ENCODE results near the gene GRK3.
"Not testable (repeated sequence)": the region's sequence is repeated elsewhere in the genome, so short reads cannot be mapped to it uniquely, and the experiment has no call there.

GRK3 gene

DNA sequence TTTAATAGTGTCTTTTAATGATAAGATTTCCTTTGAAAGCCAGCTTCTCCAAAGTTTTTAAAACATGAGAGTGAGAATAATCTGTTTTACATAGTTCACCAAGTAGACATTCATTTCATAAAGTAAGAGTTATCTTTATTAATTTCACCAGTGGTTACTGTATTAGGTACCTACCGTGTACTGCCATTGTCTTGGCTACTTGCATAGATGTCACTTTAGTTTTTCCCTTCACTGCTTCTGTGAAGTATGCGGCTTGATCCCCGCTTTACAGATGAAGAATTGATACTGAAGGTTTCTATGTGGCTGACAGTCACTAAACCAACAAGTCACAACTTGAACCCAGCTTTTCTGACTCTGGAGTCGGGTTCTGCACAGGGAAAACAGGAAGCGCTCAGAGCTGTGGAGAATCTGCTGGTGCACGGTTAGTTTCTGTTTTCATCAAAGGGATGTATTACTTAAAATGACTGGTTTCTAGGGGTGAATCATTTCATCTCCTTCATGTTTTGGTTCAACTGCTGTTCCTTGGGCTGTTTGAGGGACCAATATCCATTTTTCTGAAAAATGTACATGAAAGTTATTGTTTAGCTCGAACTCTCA lies 138.2 kb downstream of the GRK3 start:
- no peak for DNase-seq

DNA sequence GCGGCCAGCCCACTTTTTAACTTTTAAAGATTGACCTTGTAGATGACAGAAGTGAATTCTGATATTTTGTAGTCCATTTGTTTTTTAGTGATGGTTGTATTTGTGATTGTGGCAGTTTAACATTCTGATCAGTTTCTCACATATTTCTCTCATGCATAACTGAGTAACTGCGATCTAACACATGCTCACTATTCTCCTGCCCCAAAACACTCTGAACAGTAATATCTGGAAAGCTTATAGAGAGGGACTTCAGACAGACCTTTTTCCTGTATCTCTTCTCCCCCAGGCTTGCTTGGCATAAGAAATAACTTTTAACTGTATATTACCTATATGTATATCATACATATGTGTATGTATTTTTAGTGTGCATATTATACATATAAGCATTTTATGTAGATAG lies 140.2 kb downstream of the GRK3 start:
- no peak for DNase-seq

DNA sequence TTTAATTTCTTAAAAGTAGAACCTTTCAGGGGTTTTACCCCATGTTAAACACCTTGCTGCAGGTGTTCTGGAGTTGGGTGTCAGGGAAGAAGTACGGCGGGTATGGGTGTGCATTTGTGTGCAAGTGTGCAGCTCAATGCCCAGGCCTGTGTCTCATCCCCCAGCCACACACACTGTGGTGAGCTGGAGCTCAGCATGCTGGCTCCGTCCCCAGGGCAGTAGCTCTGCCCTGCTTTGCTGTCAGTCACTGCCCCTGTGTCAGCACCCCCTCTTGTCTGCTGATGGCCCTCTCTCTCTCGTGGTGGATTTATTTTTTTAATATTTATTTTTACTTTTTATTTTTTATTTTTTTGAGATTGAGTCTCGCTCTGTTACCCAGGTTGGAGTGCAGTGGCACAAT lies 141.7 kb downstream of the GRK3 start:
- no peak for DNase-seq

DNA sequence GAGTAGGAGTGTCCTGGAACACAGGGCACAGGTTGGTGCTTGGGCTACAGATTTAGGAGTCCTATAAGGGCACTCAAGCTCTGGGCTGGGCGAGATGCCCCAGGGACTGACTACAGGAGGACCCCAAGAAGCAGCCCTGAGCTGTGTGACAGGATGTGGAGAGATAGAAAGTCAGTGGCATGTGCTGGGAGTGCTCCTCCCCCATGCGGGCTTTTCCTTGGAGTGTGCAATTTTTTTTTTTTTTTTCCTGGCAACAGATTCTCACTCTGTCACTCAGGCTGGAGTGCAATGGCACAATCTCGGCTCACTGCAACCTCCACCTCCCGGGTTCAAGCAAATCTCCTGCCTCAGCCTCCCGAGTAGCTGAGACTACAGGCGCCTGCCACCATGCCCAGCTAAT lies 144.0 kb downstream of the GRK3 start:
- not testable (repeated sequence) for DNase-seq

DNA sequence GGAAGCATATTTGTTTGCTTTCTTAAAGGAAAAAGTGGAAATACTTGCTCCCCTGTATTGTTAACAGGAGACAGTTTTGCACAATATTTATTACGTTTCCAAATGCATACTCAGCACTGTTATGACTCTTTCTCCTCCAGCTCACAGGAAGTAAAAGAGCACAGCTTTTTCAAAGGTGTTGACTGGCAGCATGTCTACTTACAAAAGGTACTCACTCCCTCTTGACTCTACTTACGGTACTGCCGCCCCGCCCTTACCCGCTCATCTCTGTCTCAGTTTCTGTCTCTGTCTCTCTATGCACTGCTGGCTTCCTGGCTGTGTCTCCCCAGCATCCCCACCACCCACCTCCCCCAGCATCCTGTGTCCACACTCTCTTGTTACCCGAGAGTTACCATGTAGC lies 145.3 kb downstream of the GRK3 start:
- no peak for DNase-seq

DNA sequence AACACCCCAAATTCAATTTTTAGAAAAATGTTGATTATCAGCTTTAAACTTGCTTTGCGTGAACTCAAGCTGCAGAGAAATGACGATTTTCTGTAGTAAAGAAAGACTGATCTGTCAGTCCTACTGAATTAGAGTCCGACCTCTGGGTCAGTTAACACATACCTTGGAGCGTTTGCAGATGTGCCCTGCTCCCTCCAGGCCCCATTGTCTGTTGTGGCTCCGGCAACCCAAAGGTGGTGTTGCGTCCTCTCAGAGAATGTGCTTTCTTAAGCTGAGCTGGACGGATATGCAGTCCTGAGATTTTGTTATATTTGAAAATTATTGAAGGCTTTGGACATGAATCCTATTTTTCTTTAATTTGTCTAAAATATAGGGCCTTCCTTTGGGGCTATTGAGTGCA lies 146.0 kb downstream of the GRK3 start:
- DNase-seq: no peak

DNA sequence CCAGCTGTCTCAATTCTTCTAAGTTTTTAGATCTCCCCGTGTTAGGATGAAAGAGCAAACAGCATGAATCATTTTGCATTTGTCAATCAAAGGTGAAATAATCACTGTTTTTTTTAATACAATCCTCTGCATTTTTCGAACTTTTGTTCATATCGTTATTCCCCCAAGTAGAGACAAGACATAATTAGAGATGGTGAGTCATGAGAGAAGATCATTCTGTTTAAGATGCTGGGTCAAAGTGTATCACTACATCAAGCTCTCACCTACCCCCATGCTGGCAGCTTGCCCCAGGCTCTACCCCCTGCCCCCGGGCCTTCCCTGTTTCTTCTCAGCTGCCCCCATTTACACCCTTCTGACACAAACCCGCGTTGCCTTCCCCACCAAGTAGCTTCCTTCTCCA lies 147.0 kb downstream of the GRK3 start:
- no peak for DNase-seq

DNA sequence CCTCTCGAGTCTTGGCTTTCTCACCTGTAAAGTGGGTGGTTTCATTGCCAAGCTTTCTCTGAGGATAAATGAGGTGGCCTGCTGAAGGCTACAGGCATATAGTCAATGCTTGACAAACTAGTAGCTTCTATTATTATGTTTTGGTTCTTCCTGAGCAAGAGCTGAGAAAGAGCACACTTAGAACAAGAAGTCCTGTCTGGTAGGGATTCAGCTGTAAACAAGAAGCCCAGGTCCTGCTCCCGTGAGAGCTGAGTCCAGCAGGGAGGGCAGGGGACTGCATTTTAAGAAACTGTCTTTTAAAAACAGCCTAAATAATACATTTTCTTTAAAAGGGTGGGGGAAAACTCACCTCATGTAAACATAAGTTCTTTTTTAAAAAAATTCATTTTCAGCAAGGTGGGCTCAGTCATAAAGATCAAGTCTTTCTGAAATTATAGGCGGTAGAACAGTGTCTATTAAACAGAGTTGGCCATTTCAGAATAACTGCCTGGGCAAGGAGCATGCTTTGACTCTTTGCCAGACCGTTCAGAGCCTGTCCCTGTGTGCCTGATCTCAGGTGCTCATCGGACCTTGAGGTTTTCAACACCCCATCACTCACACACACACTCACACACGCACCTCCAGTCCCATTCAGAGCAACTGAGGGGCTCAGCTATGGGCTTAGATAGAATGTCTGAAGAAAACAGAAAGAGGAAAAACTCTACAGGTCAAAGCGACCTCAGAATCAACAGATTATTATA lies 148.4 kb downstream of the GRK3 start:
- DNase-seq: no peak

DNA sequence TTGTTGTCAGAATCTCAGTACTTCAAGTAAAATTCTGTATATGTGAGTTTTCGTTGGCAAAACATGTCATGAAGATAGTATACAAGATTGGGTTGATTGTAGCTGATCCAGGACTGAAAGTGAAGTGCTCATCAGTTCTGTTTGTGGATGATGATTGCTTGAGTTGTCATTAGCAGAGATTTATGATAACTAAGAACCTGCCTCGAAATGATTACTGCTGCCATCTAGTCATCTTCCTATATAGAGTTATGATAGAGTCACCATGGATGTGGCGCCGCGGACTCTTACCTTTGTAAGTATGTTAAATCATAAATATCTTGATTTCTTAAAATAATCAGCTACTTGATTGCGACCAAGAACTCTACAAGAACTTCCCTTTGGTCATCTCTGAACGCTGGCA lies 149.6 kb downstream of the GRK3 start:
- no peak for DNase-seq

DNA sequence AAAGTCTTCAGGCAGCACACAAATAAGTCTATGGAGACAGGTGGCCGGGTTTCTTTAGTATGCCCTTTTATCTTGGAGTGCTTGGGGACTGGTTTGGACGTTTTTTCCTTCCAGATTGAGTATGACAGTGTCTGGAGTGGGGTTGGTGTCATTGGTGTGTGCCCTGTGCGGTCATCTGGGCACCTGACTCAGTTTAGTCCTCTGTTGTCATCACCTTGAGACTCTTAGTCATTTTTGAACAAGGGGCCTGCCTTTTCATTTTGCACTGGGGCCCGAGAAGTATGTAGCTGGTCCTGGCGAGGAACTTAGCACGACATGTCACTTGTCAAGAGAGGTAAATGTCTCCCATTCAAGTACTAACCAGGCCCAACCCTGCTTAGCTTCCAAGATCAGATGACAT lies 150.3 kb downstream of the GRK3 start:
- no peak for DNase-seq

DNA sequence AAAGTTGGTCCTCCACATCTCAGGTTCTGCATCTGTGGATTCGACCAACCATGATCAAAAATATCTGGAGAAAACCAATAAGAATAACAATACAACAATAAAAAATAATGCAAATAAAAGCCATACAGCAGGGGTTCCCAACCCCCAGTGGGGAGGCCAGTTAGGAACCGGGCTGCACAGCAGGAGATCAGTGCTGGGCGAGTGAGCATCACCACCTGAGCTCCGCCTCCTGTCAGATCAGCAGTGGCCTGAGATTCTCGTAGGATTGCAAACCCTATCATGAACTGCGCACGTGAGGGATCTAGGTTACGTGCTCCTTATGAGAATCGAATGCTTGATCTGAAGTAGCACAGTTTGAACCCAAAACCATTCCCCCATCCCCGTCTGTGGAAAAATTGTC lies 152.2 kb downstream of the GRK3 start:
- no peak for DNase-seq

DNA sequence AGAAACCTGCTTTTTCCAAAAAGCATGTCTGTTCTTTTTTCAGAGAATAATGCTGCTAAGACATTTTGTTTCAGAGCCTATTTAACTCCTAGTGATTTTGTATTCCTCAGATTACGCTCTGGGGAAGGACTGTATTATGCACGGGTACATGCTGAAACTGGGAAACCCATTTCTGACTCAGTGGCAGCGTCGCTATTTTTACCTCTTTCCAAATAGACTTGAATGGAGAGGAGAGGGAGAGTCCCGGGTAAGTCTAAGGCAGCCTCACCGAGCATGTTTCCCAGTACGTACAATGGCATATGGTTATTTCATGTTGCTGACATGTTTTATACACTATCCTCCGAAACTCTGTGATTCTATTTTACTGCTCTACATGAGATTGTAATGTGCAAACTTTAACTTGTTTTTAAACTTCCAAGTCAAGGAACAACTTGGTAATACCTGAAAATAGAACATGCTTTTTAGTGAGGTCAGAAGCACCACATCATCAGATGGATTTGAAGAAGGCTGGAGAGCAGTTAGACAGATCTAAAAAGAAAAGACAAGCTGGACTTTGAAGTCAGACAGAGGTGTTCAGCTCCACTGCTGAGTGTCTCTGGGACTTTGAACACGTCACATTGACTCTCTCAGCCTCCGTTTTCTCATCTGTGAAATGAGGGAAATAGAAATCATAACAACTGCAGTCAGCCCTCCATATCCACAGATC lies 153.8 kb downstream of the GRK3 start:
- DNase-seq: no peak

DNA sequence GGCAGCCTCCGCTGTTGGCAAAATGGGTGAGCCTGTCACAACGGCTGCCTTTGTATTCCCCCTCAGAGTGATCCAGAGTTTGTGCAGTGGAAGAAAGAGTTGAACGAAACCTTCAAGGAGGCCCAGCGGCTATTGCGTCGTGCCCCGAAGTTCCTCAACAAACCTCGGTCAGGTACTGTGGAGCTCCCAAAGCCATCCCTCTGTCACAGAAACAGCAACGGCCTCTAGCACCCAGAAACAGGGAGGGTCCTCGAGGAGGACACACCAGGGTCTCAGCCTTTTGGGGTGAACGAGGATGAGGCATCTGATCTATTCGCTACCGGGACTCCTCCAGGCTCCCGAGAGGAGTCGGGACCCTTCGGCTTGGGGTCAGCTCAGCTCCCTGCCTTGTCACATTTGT lies 157.7 kb downstream of the GRK3 start:
- no peak for DNase-seq

DNA sequence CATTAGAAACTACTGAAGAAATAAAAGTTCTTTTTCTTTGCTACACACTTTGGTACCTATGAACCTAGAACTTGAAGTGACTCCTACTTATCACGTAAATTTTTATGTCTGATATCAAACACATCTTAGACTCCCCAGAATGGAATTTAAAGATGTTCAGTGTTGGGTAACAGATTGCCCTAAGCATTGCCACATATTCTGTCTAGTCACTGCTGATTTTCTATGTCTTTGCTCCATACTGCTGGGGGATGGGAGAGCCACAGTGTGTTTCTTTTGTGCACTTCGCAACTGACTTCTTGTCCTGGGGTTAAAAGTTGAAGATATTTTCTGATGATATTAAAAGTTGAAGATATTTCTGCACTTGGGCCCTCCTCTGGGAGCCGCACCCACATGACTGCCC lies 158.2 kb downstream of the GRK3 start:
- no peak for DNase-seq

DNA sequence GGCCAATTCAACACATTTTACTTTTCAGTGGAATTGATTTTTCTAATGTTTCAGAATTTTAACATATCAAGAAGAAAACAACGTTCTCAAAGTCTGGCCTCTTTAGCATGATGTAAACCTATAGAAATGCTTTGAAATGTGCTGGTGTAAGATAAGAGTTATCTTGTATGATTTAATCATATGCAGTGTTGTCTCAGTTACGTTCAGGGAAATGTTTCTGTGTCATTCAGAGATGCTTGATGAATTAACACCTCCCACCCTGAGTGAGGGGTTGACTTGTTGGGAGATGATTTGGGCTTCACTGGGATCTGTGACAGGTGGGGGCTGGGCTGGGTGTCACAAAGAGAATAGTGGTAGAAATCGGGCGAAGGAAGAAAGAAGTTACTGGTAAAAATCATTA lies 161.8 kb downstream of the GRK3 start:
- DNase-seq: no peak

DNA sequence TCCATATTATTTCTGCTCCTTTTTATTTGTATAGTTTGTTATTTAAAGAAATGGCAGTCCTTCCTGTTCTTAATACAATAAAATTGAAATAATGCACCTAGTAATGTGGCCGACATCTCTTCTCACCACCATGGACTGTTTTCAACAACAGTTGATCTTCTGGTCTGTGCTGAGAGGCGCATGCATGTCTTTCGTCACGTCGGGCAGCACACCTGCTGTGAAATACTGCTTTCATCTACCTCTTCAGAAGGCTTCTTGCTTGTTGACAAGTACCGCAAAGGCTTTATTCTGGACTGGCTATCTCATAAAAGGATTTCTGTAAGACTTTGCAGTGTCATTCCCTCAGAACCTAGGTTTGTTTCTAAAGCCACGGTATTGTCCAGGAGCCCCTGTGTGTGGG lies 163.6 kb downstream of the GRK3 start:
- DNase-seq: peak; percentile 41

DNA sequence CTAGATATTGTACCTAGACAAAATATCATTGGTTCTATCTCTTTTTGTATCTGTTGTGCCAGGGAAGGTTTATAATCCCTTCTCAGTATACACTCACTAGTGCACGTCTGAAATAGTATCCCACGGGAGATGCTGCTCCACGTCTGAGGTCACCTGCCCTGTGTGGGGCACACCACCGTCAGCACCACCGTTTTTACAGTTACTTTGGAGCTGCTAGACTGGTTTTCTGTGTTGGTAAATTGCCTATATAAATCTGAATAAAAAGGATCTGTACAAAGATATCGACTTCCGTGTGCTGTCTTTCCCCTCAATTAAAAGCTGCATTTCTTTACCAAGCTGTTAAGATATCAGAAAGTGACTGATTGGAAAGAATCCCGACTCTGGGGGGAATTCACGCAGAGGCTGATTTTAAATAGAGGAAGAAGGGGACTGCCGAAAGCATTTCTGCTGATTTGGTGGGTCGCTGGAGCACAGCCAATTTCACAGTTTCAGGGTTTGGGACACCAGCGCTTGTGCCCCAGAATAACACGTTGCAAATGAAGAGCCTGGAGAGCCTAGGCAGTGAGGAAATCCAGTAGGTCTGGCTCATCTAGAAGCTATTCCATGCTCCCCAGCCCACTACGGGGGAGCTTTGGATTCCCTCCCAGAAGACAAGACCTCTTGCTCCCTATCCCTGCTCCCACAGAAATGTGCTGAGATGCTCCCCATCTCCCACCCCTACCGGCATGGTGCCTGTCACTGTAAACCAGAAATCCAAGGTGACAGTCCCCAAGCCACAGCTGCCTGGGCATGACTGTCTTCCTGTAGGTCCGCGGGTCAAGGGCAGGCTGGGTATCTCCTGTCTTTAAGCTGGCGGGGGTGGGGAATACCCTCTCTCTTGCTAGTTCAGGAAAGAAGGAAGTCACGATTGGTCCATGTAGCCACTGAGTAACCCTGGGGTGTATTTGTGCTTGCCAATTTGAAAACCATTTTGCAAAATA lies 164.8 kb downstream of the GRK3 start:
- no peak for DNase-seq

DNA sequence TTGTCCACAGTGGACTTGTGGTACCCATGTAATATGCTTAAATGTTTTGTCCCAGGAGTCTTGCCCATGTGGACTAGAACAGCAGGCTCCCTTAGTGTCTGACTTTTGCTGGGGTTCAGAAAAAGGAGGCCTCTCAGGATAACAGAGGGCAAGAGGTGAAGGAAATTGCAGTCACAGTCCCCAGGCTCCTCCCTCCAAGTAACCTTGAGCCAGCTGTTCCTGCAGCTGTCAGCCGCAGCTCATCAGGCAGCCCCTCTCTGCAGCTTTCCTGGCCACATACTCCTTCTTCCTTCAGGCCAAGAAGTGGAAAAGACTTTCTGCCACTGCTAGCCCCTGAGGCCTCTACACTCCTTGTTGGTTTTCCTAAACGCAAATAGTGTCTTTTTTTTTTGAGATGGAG lies 171.2 kb downstream of the GRK3 start:
- no peak for DNase-seq

DNA sequence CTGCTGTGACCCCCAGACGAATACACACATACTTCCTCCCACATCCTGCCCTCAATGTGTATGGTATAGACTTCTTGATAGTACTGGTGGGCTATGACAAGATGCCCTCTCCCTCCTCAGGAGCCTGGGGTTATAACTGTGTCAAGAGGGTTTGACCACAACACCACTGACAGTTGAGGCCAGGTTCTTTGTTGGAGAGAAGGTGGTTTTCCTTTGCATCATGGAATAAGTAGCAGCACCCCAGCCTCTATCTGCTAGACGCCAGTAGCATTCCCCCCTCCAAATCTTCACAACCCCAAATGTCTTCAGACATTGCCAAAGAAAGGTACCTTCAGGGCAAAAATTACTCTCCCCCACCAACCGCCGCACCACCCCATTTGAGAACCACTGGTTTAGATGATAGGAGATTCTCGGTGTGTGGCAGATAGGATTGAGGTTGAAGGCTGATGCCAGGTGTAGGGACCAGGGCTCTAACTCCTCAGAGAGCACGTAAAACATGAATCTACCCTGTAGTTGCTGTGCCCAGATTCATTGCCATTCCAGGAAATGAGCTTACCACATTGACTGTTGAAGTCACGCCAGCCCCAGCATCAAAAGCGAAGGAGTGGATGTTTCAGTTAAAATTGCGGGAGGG lies 172.0 kb downstream of the GRK3 start:
- DNase-seq: no peak

DNA sequence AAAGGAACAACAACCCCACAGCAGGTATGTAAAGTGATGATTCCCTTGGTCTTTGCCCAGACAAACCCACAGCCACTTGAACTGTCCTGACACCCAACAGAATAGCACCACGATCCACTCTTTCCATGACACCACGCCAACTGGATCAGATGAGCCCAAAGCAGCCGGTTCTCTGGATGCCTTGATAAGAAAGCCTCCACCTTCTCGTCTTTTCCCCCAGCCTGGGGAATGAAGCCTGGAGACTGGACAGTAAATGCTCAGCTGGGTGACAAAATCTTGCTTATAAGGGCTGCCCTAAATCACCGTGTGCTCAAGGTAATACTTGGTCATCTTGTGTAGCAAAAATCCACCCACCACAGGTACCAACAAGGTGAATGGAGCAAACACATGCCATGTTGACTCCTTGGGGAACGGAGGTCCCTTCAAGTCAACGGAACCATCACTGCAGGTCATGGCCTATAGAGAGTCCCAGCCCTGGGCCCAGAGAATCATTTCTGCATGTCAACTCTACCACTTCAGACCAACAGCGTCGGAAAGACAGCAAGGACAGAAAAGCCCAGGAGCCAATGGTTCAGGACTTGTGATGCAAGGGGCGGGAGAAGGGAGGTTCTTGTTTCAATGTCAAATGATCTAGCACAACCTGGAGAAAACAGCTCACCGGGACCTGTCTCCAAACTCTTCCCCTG lies 175.3 kb downstream of the GRK3 start:
- DNase-seq: no peak

DNA sequence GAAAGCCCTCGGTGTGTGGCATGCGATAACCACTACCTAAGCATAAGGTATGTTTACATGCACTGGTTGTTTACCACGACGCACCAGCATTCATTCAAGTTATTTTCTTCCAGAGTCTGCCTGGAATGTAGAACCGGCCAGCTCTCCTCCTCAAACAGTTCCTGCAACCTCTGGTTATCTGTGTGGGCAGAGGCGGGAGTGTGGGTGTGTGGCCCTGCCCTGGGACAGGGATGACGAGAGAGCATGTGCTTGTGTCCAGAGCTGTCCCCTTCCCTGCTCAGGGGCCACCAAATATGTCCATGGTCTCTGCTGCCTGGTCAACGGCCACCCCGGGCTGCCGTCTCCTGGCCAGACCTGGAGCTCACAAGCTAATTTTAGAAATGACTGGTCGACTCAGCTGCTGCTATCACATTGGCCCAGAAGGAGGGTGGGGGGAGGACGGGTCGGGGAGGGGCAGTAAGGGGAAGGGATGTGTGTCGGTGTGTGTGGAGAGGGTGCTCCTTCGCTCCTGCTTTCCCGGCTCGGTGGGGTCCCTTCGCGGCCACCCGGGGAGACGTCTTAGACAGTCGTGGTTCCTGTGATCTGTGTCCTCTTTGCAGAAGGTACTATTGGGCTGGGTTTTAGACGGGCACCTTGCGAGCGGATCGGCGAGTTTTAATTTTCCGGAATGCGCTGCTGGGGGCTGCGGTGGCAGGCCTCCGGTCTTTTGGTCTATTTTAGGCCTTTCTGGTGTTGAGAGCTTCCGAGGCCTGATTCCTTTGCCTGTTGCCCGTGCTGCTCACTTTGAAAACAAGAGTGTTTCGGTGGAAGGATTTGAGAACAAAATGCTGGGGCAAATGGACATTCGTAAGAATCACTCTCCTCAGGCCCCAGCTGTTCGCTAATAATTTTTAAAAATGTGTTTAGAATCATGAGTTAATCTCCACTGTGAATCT lies 177.5 kb downstream of the GRK3 start, which contains the start of gene MYO18B:
TSS of gene MYO18B (plus strand) at position 497 of the 935 bp plus-strand sequence. CDS start 18,905 bp downstream, outside the sequence.
- no peak for DNase-seq
